ENCODE measurements around the gene IQSEC1. TPM values are rescaled to one million over a fixed set of nuclear protein-coding genes. Genes with fewer than 3 reads are reported as not detected.

Gene IQSEC1
- total RNA-seq, 4 donors from 2014 or later = 24.0 to 43.0 (median 31.8) TPM

DNA sequence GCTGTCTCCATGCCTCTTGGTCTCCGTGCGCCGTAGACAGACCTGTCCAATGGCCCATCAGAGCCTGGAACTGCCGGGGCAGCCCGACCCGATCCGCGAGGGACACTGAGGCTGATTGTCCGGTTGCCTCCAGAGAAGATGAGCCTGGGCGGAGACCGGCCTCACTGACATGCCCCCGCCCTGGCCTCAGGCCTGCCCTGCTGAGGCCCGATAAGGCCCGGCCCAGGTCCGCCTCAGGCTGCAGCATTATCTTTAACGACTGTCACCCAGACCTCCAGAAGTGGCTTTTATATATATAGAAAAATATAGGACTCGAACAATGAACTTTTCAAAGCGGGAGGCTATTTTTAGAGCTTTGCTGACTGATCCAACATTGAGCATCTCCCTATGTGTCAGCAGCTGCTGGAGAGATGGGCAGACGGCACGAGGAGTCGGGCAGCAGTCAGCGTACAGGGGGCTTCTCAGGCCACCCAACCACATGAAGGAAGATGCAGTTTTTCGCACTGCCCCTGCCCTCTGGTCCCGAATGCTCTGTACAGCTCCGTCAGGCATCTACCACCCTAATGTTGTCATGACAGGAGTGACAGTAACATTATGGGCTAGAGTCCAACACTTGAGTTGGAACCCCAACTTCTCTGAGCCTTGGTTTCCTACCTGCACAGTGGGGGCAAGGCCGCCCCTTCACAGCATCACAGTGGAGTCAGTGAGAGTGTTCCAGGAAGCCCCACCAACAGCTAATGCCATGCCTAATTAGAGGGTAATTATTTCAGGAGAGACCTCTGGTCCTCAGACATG lies 119.8 kb downstream of the IQSEC1 start:
- Histone ChIP-seq H3K27ac (no peak overlapping the region), H3K4me3 (no peak overlapping the region), H3K9me3 (no peaks in the 10 kb centered on the region), H3K4me1 (peaks cover 17 to 48% (median 32%) of the 10 kb centered on the region in 4 donors), H3K27me3 (no peaks in the 10 kb centered on the region), H3K36me3 (no peaks in the 10 kb centered on the region)
- in situ Hi-C loops (cut with MboI; ENCODE audit: low pct_ligation_motif_present in 1 of 4, low pct_unique_long_range_greater_than_20kb in 1 of 4, low sequenced_read_pairs in 3 of 4) (no loop called here), intact Hi-C loops (cut with DNase I; ENCODE audit: low total_unique reads) (no loop called here)
- no peak for TF ChIP-seq POLR2A (IDR thresholded peaks at IDR 0.05)
- no peak for TF ChIP-seq EP300 (IDR thresholded peaks at IDR 0.05; ENCODE audit: low read depth)
- no peak for TF ChIP-seq CTCF (IDR thresholded peaks at IDR 0.05)
- no peak for TF ChIP-seq POLR2AphosphoS5 (IDR thresholded peaks at IDR 0.05)
- DNase-seq = no peak
- 93 to 100% methylated on average over 2 to 26 of the region's 26 CpGs for WGBS, 2 donors (ENCODE audit: low coverage in 1 of 2)

DNA sequence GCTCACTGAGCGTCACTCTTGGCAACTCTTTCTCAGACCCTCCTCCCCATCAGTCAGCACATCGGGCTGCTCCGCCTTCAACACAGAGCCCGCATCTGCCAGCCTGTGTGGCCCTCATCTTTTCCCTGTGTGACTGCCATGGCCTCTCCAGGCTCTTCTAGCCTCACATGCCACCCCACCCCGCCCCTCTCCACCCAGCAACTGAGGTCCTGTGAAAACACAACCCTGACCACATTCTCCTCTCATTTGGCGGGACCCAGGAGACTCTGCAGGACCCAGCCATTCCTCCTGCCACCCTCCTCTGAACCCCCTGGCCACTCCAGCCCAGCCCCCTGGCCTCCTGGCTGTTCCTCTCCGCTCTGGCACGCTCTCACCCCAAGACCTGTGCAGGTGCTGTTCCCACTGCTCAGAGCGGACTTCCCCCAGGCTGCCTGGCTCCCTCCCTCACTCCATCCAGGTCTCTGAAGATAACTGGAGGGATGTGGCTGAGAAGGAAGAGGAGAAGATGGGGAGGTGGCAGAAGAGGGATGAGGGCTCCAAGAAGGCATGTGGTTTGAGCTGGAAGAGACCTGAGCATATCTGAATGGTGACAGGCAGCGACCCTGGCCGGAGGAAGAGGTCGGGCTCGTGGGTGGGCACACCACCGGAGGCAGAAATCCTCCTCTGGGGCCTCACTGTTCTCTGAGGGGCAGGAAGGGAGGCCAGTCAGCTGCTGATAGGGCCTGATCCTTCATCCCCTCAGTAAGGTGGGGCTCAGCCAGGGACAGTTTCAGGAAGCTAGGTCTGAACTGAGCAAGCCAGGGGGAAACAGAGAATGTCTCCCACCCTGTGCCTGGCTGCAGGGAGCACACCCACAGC lies 120.7 kb downstream of the IQSEC1 start:
- H3K27ac ChIP-seq = no peak overlapping the region
- WGBS, 2 donors (ENCODE audit: low coverage in 1 of 2) = 91 to 93% methylated on average over 4 to 14 of the region's 14 CpGs
- H3K27me3 ChIP-seq = no peaks in the 10 kb centered on the region
- no peaks in the 10 kb centered on the region for H3K9me3 ChIP-seq
- H3K4me3 ChIP-seq = no peak overlapping the region
- peaks cover 25 to 52% (median 39%) of the 10 kb centered on the region in 4 donors for H3K4me1 ChIP-seq
- intact Hi-C loops (cut with DNase I; ENCODE audit: low total_unique reads) (no loop called here), in situ Hi-C loops (cut with MboI; ENCODE audit: low pct_ligation_motif_present in 1 of 4, low pct_unique_long_range_greater_than_20kb in 1 of 4, low sequenced_read_pairs in 3 of 4) (no loop called here)
- H3K36me3 ChIP-seq = no peaks in the 10 kb centered on the region
- TF ChIP-seq POLR2A (IDR thresholded peaks at IDR 0.05) (no peak), CTCF (IDR thresholded peaks at IDR 0.05) (no peak), POLR2AphosphoS5 (IDR thresholded peaks at IDR 0.05) (no peak), EP300 (IDR thresholded peaks at IDR 0.05; ENCODE audit: low read depth) (no peak)
- DNase-seq = no peak

- Histone ChIP-seq H3K27ac (no peak overlapping the region), H3K4me3 (no peak overlapping the region), H3K36me3 (no peaks in the 10 kb centered on the region), H3K27me3 (no peaks in the 10 kb centered on the region), H3K4me1 (peaks cover 13 to 35% (median 24%) of the 10 kb centered on the region in 4 donors), H3K9me3 (no peaks in the 10 kb centered on the region)
- in situ Hi-C loops (cut with MboI; ENCODE audit: low pct_ligation_motif_present in 1 of 4, low pct_unique_long_range_greater_than_20kb in 1 of 4, low sequenced_read_pairs in 3 of 4) (no loop called here), intact Hi-C loops (cut with DNase I; ENCODE audit: low total_unique reads) (no loop called here)
- TF ChIP-seq EP300 (IDR thresholded peaks at IDR 0.05; ENCODE audit: low read depth) (no peak), CTCF (IDR thresholded peaks at IDR 0.05) (no peak), POLR2AphosphoS5 (IDR thresholded peaks at IDR 0.05) (no peak), POLR2A (IDR thresholded peaks at IDR 0.05) (no peak)
- peak; percentile 24 for DNase-seq
- WGBS, 2 donors (ENCODE audit: low coverage in 1 of 2) = 65% methylated on average over 10 of the region's 10 CpGs; no CpG with 5 or more reads in 1 of the 2 donors
Observed at GRCh38 chr3:12948891-12949711, 124.1 kb downstream of the IQSEC1 start.

All from transverse colon (tissue), 4 donors.